T-cell (primary cell): ENCODE results near the gene KPNA5. TPM values are rescaled to one million over a fixed set of nuclear protein-coding genes. Genes with fewer than 3 reads are reported as not detected.
A peak's percentile ranks its signal among the peaks of the same experiment; 100 is the strongest.

Source experiments
- ATAC-seq, 4 experiments: fragments of 200-7000 bp in 3 of 4; fragments of 150-1000 bp in 1 of 4; cut with Tn5 transposase; replicated peaks in 1 of 4; 1 replicate in 3 of 4; 2 replicates in 1 of 4; pipeline ENCODE4 v1.10.0; 2021; ENCODE audit warnings: moderate library complexity in 3 of 4, mild to moderate bottlenecking in 2 of 4, moderate number of reproducible peaks in 1 of 4
- CTCF ChIA-PET, 2 donors: fragments of 300-600 bp; sonication (Branson Sonifier 250); formaldehyde crosslinking; loops; one replicate each; lab custom pipeline; 2022; ENCODE audit warnings: antibody characterized with exemption in 2 of 2; lab: Charles Lee
- POLR2A ChIA-PET, 2 donors: fragments of 300-600 bp; sonication (Branson Sonifier 250); formaldehyde crosslinking; loops; one replicate each; lab custom pipeline; 2022; ENCODE audit warnings: antibody characterized with exemption in 2 of 2; lab: Charles Lee
- DNase-seq, 35 experiments: peaks; one replicate each; pipeline versions ENCODE4 v3.0.0 to v3.0.0-alpha.2; 2013 to 2023
- H3K27ac ChIP-seq: one replicate; pipeline ENCODE4 v1.5.1; 2013; ENCODE audit warnings: low read length
- H3K27me3 ChIP-seq, 2 experiments: replicated peaks in 1 of 2; 1 replicate in 1 of 2; 2 replicates in 1 of 2; pipeline versions ENCODE4 v1.6.1 to v1.7.0; 2013; ENCODE audit warnings: low read length in 1 of 2, mixed read lengths in 1 of 2; ENCODE audit not compliant: control insufficient read depth in 2 of 2, insufficient read depth in 2 of 2; ENCODE audit errors: extremely low read depth in 1 of 2
- H3K36me3 ChIP-seq, 2 donors: 1 replicate in 1 of 2; 2 replicates in 1 of 2; pipeline versions ENCODE4 v1.6.1 to v1.7.0; 2013; ENCODE audit warnings: low read length in 1 of 2; ENCODE audit not compliant: control insufficient read depth in 2 of 2, insufficient read depth in 1 of 2; ENCODE audit errors: extremely low read depth in 1 of 2
- H3K4me1 ChIP-seq, 2 experiments: 1 replicate in 1 of 2; 2 replicates in 1 of 2; pipeline versions ENCODE4 v1.6.1 to v1.7.0; 2013; ENCODE audit warnings: low read length in 2 of 2, mixed read lengths in 1 of 2; ENCODE audit not compliant: insufficient read depth in 2 of 2, control insufficient read depth in 1 of 2; ENCODE audit errors: extremely low read depth in 1 of 2
- H3K4me3 ChIP-seq, 2 donors: 1 replicate in 1 of 2; 2 replicates in 1 of 2; pipeline versions ENCODE4 v1.5.1 to v1.7.0; 2013; ENCODE audit warnings: mild to moderate bottlenecking in 2 of 2, low read length in 1 of 2, moderate library complexity in 1 of 2; ENCODE audit not compliant: control insufficient read depth in 1 of 2; ENCODE audit errors: extremely low read depth in 1 of 2
- H3K9me3 ChIP-seq: 2 replicates; pipeline ENCODE4 v1.7.0; 2013
- H3K27ac Mint-ChIP-seq, 2 donors: one replicate each; pipeline ENCODE4 v1.8.0; 2020 to 2021; ENCODE audit warnings: mild to moderate bottlenecking in 2 of 2, mixed read lengths in 2 of 2
- H3K27me3 Mint-ChIP-seq, 2 donors: one replicate each; pipeline ENCODE4 v1.8.0; 2021 to 2022; ENCODE audit warnings: mixed read lengths in 2 of 2
- H3K36me3 Mint-ChIP-seq: one replicate; pipeline ENCODE4 v1.8.0; 2021; ENCODE audit warnings: mixed read lengths
- H3K4me1 Mint-ChIP-seq, 3 donors: one replicate each; pipeline ENCODE4 v1.8.0; 2020 to 2022; ENCODE audit warnings: mixed read lengths in 3 of 3, mild to moderate bottlenecking in 1 of 3
- H3K4me3 Mint-ChIP-seq, 3 donors: one replicate each; pipeline ENCODE4 v1.8.0; 2020 to 2022; ENCODE audit warnings: mild to moderate bottlenecking in 3 of 3, mixed read lengths in 3 of 3, moderate library complexity in 3 of 3
- H3K9me3 Mint-ChIP-seq, 3 donors: one replicate each; pipeline ENCODE4 v1.8.0; 2020 to 2022; ENCODE audit warnings: mixed read lengths in 3 of 3
- WGBS: methylation state at CpG from one replicate; pipeline ENCODE4 v1.1.5; 2013; ENCODE audit warnings: missing lambda C conversion rate; ENCODE audit not compliant: insufficient coverage; 5-methylcytosine and 5-hydroxymethylcytosine counted together
- total RNA-seq, 35 experiments: library from RNA in 6 of 35; stranded (reverse) in 6 of 35; fragments of 120-200 nt in 1 of 35; gene quantifications; one replicate each; pipeline versions ENCODE4 v1.2.1 to v1.2.4 and lab custom pipeline; 2013 to 2026

KPNA5 gene
- total RNA-seq, 5 donors from 2014 or later (not counting 1 experiment from before 2014, with no cell fraction given), result 41.3 to 57.3 (median 45.6) TPM

GRCh38 chr6:116773886-116774285 lies 92.9 kb downstream of the KPNA5 start:
- peaks cover 9 to 13% of the 10 kb centered on the region in 2 donors for H3K27me3 Mint-ChIP-seq
- H3K4me1 ChIP-seq, result no peaks in the 10 kb centered on the region
- POLR2A ChIA-PET, result no interaction called here
- no peaks in the 10 kb centered on the region for H3K36me3 ChIP-seq
- H3K9me3 Mint-ChIP-seq, result no peaks in the 10 kb centered on the region
- H3K4me3 ChIP-seq, result no peak overlapping the region
- no peaks in the 10 kb centered on the region for H3K9me3 ChIP-seq
- DNase-seq, result no peak
- peaks cover 0 to 4% of the 10 kb centered on the region in 2 experiments for H3K27me3 ChIP-seq
- WGBS, result no CpG with 5 or more reads among the region's 1 CpG
- CTCF ChIA-PET, result no interaction called here
- H3K36me3 Mint-ChIP-seq, result no peaks in the 10 kb centered on the region
- H3K4me1 Mint-ChIP-seq, result no peaks in the 10 kb centered on the region
- no peak for ATAC-seq
- no peak overlapping the region for H3K4me3 Mint-ChIP-seq
- no peak overlapping the region for H3K27ac ChIP-seq
- H3K27ac Mint-ChIP-seq, result no peak overlapping the region

GRCh38 chr6:116779573-116780164 lies 98.7 kb downstream of the KPNA5 start:
- no peaks in the 10 kb centered on the region for H3K9me3 ChIP-seq
- POLR2A ChIA-PET, result no interaction called here
- no peak overlapping the region for H3K27ac ChIP-seq
- H3K36me3 ChIP-seq, result no peaks in the 10 kb centered on the region
- no peaks in the 10 kb centered on the region for H3K9me3 Mint-ChIP-seq
- ATAC-seq (no peak), DNase-seq (peak in 1 of 35 experiments; percentile 11)
- H3K27me3 Mint-ChIP-seq, result peaks cover 17 to 19% of the 10 kb centered on the region in 2 donors
- H3K4me1 Mint-ChIP-seq, result no peaks in the 10 kb centered on the region
- H3K4me3 ChIP-seq, result no peak overlapping the region
- H3K27me3 ChIP-seq, result peaks cover 0 to 6% of the 10 kb centered on the region in 2 experiments
- no peaks in the 10 kb centered on the region for H3K36me3 Mint-ChIP-seq
- CTCF ChIA-PET, result interaction anchor here in 1 of 2 donors (0.6 kb wide), 1 partner anchor 11 kb away, joined by 4 read pairs; no protein-coding TSS in a partner anchor
- H3K4me1 ChIP-seq, result no peaks in the 10 kb centered on the region
- 58% methylated on average over 5 of the region's 13 CpGs for WGBS
- no peak overlapping the region for H3K4me3 Mint-ChIP-seq
- H3K27ac Mint-ChIP-seq, result no peak overlapping the region

- CTCF ChIA-PET, result no interaction called here
- Mint-ChIP-seq H3K4me3 (no peak overlapping the region), H3K9me3 (no peaks in the 10 kb centered on the region)
Measured at GRCh38 chr6:116783852-116784251, 102.8 kb downstream of the KPNA5 start.

More at GRCh38 chr6:116783852-116784251, 102.8 kb downstream of the KPNA5 start:
- WGBS, result 53% methylated on average over 2 of the region's 5 CpGs
- Histone ChIP-seq H3K27me3 (peaks cover 0 to 4% of the 10 kb centered on the region in 2 experiments), H3K4me3 (no peak overlapping the region), H3K4me1 (no peaks in the 10 kb centered on the region), H3K36me3 (no peaks in the 10 kb centered on the region), H3K9me3 (no peaks in the 10 kb centered on the region), H3K27ac (no peak overlapping the region)
- Mint-ChIP-seq H3K27ac (no peak overlapping the region), H3K27me3 (peaks cover 20 to 27% of the 10 kb centered on the region in 2 donors), H3K36me3 (no peaks in the 10 kb centered on the region), H3K4me1 (no peaks in the 10 kb centered on the region)
- no peak for DNase-seq
- no peak for ATAC-seq
- POLR2A ChIA-PET, result no interaction called here

Other genes starting within 250 kb of the KPNA5 start
- 10 to 100 TPM in 1 of 5 donors, 1 to 10 TPM in 3, under 1 TPM in 1; 0.53 to 15.4 (median 3.8) TPM for gene CALHM6, start 219.8 kb upstream of the KPNA5 start, total RNA-seq
- not detected for gene CALHM5, start 169.6 kb upstream of the KPNA5 start, total RNA-seq
- gene TRAPPC3L, start 135.5 kb upstream of the KPNA5 start, total RNA-seq, result not detected
- not detected for gene CALHM4, start 127.5 kb upstream of the KPNA5 start, total RNA-seq
- 10 to 100 TPM; 29.3 to 48.9 (median 35.8) TPM for gene RWDD1, start 109.7 kb upstream of the KPNA5 start, total RNA-seq
- under 1 TPM; 0.38 to 0.91 (median 0.43) TPM for gene RSPH4A, start 64.7 kb upstream of the KPNA5 start, total RNA-seq
- gene ZUP1, start 12.4 kb upstream of the KPNA5 start, total RNA-seq, result 10 to 100 TPM; 10.4 to 14.1 (median 11.4) TPM
- gene FAM162B, start 84.5 kb downstream of the KPNA5 start, total RNA-seq, result not detected
- gene GPRC6A, start 147.9 kb downstream of the KPNA5 start, total RNA-seq, result not detected
- gene RFX6, start 196.0 kb downstream of the KPNA5 start, total RNA-seq, result not detected